Activated T-helper 1 cell treated with Interleukin-2 at 50 U/mL for 16 hours (primary cell): ENCODE results near the gene OCA2.

Experiments
- DNase-seq: peaks from one replicate; pipeline ENCODE4 v3.0.0-alpha.2; 2020; ENCODE audit warnings: low read depth

Gene OCA2

DNA sequence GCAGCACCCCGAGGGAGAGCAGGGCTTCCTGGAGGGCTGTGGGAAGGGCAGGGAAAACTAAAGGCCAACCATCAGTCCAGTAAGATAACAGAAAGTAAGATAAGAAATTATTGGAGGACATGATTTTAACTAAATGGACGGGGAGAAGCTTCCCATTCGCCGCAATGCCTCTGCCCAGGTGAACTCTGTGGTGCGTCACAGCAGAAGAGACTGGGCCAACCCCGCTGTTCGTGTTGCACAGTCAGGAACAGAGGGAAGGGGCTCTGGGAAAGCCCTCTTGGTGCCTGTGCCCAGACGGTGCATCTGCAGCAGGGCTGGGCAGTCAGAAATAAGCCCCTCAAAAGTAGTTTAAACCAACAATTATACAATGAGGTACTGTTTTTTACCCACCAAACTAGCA lies 284.1 kb downstream of the OCA2 start:
- no peak for DNase-seq

- DNase-seq = no peak
Observed at GRCh38 chr15:27813139-27813538, 286.0 kb downstream of the OCA2 start.

DNA sequence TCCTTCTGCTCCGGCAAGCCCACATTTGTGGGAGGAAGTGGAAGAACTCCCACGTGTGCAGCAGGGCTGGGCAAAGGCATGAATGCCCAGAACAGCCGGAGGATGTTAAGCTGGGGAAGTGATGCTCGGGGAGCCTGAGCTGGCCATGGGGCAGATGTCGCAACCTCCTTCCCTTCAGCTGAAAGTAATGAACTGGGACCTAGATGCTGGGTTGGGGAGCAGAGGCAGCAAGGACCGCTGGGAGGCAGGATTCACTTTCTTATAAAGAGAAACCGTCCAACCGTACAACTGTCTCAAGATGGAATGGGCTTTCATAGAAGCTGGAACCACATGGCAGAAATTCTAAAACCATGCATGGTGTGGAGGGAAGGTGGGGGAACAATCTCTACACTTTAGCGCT lies 290.9 kb downstream of the OCA2 start:
- DNase-seq = no peak

DNA sequence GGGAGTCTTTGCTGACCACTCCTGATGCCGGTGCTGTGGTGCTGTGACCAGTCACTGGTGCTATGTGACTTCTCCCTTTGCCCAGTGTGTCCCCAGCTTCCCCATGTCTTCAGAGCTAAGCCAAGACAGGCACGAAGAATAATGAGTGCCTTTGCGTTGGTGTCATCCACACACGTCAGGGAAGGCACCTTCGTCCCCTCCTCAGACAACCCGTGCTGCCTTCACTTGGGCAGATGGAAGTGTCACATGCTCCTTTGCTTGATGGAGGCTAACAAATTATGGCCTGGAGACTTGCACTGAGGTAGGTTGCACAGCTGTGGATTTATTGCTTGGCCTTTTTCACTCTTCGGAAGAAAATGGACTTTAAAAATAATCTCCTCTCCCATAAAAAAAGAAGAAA lies 291.8 kb downstream of the OCA2 start:
- no peak for DNase-seq

- DNase-seq = no peak
Observed at GRCh38 chr15:27806396-27806795, 292.7 kb downstream of the OCA2 start.

DNA sequence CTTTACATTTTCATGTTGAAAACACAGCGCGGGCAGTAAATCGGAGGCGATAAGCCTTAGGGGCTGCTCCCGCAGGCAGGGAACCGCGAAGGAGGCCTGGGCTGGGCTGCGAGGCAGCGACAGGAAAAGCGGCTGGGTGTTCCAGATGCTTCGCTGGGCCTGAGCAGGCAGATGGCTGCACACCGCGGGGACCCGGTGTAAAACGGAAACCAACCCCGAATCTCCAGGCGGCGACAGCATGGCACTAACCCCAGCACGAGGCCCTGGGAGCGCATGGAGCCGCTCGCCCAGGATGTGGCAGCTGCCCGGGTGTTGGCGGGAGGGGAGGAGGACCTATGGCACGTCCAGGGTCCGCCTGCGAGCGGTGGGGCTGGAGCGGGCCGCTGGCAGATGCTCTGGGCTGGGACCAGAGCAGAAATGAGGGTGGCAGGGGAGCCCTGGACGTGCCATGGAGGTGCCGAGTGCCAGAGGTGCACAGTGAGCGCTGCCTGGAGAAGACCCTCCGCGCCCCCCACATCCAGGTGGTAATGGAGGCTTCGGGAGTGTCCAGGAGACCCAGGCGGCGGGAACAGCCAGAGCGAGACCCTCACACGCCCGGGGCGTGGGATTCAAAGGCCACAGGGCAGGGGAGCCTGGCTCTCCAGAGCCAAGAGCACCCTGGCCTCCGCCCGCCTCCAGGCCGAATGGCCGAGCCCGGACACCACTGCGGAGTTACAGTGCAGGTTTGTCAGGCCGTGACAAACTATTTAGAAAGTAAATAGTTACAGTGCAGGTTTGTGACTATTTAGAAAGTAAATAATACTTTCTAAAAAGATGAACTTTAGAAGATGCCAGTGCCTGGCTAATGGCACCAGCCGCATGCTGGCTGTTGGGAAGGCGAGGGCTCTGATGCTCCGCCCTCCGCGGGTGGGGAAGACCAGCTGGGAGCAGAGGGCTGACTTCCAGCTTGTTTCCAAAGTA lies 293.6 kb downstream of the OCA2 start:
- DNase-seq = no peak

- no peak for DNase-seq
Observed at GRCh38 chr15:27804569-27805260, 294.4 kb downstream of the OCA2 start.

DNA sequence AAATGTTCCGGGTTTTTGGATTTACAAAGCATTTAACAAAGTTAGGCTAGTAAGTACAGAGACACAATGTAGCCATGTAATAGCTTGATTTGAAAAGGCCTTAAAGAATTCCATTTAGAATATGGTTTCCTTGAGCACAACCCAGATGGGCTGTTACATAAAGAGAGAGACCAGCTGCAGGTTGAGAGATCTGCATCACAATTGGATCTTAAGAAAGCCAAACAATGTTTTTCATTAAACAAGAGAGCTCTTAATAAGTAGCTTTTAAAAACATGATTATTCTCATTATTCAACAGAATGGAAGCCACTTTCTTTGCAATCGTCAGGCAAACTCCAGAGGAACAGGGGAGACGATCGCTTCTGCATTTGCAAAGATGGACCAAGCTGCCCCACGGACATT lies 300.3 kb downstream of the OCA2 start:
- DNase-seq = no peak

- no peak for DNase-seq
Observed at GRCh38 chr15:27797765-27798164, 301.4 kb downstream of the OCA2 start.

DNA sequence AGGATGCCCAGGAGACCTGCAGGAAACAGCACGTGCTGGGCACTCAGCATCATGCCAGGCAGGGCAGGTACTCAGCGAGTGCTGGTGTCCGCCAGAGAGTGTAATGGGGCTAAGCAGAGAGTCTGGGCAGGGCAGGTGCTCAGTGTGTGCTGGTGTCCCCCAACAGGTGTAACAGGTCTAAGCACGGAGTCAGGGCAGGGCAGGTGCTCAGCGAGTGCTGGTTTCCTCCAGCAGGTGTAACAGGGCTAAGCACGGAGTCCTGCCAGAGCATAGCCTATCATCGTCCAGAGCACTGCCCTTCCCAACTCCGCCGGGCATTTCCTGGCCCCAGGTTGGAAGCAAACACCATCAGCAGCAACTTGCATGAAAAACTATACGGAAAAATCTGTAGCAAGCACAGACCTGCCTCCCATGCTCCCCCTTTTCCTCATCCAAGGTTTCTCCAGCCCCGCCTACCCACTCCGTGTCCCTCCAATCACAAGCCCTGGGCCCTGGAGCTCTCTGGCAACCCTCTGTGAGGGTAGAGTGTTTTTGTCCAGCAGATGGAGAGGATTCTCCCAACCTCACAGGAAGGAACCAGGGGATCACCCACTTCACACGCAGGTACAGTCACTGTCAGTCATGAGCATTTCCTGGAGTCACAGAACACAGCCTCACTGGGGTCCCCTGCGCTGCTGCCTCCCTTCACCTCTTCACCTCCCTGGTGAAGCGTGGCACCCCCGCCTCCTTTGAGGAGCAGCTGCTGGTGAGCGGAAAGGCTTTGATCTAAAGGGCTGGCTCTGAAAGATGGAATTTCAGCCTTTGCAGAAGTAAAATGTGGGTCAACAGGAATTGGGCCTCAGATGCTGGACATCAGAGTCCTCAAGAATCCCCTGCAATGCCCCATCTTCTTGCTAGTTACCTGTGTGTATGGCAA lies 302.5 kb downstream of the OCA2 start:
- DNase-seq = no peak

DNA sequence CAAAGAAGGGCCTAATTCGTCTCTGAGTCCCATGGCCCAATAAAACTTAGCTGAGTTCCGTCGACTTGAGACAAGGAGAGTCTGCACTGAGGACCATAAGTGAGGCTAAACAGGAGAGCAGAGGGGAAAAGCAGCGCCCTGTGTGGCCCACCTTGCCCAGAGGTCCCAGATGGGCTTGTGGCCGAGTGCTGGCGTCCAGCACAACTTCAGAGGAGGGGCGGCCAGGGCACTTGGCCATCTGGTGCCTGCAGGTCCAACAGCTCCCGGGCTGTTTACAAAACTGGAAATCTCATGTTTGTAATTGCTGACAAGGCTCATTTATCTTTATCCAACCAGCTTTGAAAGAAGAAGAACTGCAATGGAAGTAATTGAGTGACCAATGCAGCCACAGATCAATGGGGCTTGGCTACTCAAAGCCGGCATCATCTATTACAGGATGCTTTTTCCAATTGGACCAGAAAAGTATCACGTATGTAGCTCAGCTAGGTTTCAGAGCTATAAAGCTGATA lies 306.3 kb downstream of the OCA2 start:
- DNase-seq = no peak

- no peak for DNase-seq
Observed at GRCh38 chr15:27790270-27790669, 308.8 kb downstream of the OCA2 start.

DNA sequence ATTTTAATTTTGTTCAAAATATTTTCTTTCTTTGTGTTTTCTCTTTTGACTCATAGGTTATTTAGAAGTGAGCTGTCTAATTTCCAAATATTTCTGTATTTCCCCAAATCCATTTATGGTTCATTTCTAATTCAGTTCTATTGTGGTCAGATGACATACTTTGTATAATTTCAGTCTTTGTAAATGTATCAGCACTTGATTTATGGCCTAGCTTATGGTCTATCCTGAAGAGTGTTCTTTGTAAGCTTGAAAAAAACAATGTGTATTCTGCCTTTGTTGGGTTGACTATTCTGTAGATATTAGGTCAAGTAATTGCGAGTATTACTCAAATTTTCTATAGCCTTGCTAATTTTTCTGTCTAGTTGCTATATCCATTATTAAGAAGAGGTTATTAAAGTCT lies 311.2 kb downstream of the OCA2 start:
- DNase-seq = no peak

- no peak for DNase-seq
Observed at GRCh38 chr15:27784107-27784506, 315.0 kb downstream of the OCA2 start.

DNA sequence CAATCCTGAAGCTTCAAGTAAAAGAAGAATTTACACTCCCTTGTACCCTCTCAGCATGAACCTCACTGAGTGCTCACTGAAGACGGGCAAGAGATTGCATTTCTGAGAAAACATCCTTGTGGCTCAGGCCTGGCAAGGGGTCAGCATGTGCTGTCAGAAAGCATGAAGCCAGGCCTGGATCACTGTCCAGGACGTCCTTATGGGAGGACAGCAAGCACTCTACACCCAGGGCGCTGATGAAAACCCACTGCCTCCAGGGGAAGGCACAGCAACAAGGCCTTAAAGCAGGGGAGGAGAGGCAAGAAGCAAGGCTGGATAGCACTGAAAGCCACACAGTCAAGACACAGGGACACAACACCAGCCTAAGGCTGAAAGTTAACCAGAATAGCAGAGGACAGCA lies 315.4 kb downstream of the OCA2 start:
- DNase-seq = no peak

GRCh38 chr15:27782125-27782524 lies 317.0 kb downstream of the OCA2 start:
- DNase-seq = no peak

GRCh38 chr15:27776501-27776900 lies 322.6 kb downstream of the OCA2 start:
- no peak for DNase-seq

GRCh38 chr15:27774638-27775037 lies 324.5 kb downstream of the OCA2 start:
- DNase-seq = no peak

DNA sequence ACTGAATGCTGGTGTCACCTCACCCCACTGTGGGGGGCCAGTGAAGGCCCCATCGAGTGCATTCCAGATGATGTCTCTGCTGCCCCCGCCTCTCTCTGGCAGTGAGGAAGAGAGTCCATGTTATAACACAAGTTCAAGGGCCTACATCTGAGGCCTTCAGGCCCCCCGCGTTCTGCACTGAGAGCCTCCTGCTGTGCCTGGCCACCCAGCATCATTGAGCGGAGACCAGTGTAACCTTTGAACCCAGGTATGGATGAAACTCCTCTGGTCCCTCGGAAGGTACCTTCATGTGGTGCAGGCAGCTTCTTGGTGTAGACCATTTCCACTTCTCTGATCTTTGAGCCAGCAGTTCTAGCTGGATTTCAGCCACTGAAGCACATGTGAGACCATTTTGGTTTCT lies 324.9 kb downstream of the OCA2 start:
- no peak for DNase-seq

DNA sequence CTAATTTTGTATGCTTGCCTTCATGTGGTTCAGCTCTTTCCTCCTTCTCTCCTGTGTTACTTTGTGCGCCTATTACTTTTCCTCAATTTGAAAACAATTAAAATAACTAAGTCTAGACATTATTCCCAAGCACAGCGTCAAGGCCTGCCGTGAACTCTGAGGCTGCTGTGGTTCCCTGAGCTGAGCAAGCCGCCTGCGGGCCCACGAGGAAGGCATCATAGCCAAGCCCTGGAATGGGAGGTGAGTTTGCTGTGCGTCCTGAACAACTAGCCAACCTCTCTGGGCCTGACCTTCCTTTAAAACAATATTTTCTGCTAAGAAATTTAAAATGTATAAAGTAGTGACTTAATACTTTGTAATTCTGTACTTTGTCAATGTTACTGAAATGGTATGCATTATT lies 327.2 kb downstream of the OCA2 start:
- DNase-seq = no peak

DNA sequence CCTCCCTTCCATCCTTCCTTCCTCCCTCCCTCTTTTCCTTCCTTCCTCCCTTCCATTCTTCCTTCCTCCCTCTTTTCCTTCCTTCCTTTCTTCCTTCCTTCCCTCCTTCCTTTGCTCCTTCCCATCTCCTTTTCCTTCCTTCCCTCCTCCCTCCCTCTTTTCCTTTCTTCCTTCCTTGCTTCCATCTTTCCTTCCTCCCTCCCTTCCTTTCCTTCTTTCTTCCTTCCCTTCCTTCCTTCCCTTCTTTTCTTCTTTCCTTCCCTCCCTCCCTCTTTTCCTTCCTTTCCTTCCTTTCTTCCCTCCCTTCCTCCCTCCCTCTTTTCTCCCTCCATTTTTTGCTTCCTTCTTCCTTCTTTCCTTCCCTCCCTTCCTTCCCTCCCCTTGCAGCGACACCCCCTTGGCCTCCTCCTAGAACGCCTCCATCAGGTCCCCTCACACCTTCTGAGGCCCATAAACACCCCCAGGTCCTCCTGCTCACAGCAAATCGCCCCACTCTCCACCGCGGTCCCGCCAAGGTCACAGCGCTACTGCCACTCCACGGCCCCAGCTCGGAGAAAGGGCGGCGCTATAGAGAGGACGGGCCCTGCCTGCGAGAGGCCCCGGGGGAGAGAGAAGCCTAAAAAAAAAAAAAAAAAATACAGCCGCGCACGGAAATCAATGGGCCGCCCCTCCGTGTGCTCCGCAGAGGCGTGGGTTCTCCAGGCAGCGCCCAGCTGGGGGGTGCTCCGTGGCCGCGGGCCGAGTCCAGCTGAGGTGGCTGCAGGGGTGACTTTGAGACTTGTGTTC lies 328.2 kb downstream of the OCA2 start:
- DNase-seq = no peak
